Measurements from ENCODE around the gene ALPK1.

DNA sequence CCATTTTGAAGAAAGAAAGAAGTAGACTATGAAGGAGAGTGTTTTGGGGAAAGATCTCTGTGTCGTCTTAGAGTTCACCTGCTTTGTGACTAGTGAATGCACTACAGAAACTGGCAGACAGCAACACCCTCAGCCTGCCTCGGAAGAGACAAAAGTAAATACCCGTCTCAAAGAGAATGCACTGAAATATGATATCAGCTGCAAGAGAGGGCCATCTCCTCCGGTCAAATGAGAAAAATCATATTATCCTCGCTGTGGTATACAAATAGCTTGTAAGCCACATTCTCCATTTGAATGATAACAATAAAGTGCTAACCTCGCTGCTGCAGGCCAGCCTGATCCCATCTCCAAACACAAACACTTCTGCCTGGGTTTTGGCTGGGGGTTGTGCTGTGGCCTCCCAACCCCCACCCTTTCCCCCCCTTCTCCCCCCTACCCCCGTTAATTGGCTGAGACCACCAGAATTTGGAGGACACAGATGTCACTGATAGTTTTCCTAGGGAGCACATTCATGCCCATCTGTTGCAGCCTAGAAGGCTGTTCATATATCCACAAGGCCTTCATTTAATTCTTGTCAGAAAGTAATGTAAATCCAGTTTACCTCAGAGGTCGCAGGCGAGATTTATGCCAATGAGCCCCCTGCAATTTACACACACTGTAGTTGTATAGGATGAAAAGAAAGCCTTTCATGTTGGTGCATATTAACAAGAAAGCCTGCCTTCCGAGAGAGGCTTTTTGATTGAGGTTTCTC is 46.3 kb downstream of the ALPK1 start:
- TF ChIP-seq, protein P1, sequence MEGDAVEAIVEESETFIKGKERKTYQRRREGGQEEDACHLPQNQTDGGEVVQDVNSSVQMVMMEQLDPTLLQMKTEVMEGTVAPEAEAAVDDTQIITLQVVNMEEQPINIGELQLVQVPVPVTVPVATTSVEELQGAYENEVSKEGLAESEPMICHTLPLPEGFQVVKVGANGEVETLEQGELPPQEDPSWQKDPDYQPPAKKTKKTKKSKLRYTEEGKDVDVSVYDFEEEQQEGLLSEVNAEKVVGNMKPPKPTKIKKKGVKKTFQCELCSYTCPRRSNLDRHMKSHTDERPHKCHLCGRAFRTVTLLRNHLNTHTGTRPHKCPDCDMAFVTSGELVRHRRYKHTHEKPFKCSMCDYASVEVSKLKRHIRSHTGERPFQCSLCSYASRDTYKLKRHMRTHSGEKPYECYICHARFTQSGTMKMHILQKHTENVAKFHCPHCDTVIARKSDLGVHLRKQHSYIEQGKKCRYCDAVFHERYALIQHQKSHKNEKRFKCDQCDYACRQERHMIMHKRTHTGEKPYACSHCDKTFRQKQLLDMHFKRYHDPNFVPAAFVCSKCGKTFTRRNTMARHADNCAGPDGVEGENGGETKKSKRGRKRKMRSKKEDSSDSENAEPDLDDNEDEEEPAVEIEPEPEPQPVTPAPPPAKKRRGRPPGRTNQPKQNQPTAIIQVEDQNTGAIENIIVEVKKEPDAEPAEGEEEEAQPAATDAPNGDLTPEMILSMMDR (conservative IDR thresholded peaks at IDR 0.05; ENCODE audit: low read depth, low read length): no peak
- TF ChIP-seq POLR2A (IDR thresholded peaks at IDR 0.05; ENCODE audit: low read depth, low read length) (no peak), SMC3 (IDR thresholded peaks at IDR 0.05; ENCODE audit: low read depth, low read length) (no peak), RFX5 (IDR thresholded peaks at IDR 0.05; ENCODE audit: low read depth, low read length) (no peak), RCOR1 (IDR thresholded peaks at IDR 0.05; ENCODE audit: insufficient replicate concordance, low read length) (no peak), FOS (IDR thresholded peaks at IDR 0.05; ENCODE audit: low read depth, low read length) (no peak), MAZ (IDR thresholded peaks at IDR 0.05; ENCODE audit: borderline replicate concordance, low read depth, low read length) (no peak)
